Myocyte (in vitro differentiated cells): Measurements from ENCODE around the gene C19orf44. TPM values are rescaled to one million over a fixed set of nuclear protein-coding genes. Genes with fewer than 3 reads are reported as not detected.

Experiments
- total RNA-seq: library from RNA; depleted of rRNA; stranded (reverse); fragments of >200 nt; gene quantifications from 2 replicates; pipeline ENCODE4 v1.2.3, GENCODE V29; 2014

The C19orf44 gene
- total RNA-seq, 1 donor from 2014 or later, result 4.9 TPM

Other genes starting within 250 kb of the C19orf44 start
- gene KLF2, start 171.6 kb upstream of the C19orf44 start, total RNA-seq, result 9.2 and 13.7 TPM in 2 replicates
- gene EPS15L1, start 24.4 kb upstream of the C19orf44 start, total RNA-seq, result 7.3 and 8.3 TPM in 2 replicates
- not detected in 2 replicates for gene CALR3, start 227 bp upstream of the C19orf44 start, total RNA-seq
- gene CHERP, start 46.0 kb downstream of the C19orf44 start, total RNA-seq, result 6.4 and 6.8 TPM in 2 replicates
- gene SLC35E1, start 76.0 kb downstream of the C19orf44 start, total RNA-seq, result 33.2 and 34.5 TPM in 2 replicates
- 9.2 and 9.5 TPM in 2 replicates for gene MED26, start 131.8 kb downstream of the C19orf44 start, total RNA-seq
- 60.3 and 64.9 TPM in 2 replicates for gene SMIM7, start 163.8 kb downstream of the C19orf44 start, total RNA-seq
- 128 and 135 TPM in 2 replicates for gene TMEM38A, start 164.7 kb downstream of the C19orf44 start, total RNA-seq
- gene NWD1, start 223.5 kb downstream of the C19orf44 start, total RNA-seq, result 0.05 TPM in 2 replicates